GM19452 (cell line): Measurements from ENCODE around the gene LMAN1L.

Experiments
- ATAC-seq: cut with Tn5 transposase; IDR thresholded peaks from one replicate; pipeline ENCODE4 v1.9.1; 2021; ENCODE audit not compliant: unreplicated experiment

Gene LMAN1L

DNA sequence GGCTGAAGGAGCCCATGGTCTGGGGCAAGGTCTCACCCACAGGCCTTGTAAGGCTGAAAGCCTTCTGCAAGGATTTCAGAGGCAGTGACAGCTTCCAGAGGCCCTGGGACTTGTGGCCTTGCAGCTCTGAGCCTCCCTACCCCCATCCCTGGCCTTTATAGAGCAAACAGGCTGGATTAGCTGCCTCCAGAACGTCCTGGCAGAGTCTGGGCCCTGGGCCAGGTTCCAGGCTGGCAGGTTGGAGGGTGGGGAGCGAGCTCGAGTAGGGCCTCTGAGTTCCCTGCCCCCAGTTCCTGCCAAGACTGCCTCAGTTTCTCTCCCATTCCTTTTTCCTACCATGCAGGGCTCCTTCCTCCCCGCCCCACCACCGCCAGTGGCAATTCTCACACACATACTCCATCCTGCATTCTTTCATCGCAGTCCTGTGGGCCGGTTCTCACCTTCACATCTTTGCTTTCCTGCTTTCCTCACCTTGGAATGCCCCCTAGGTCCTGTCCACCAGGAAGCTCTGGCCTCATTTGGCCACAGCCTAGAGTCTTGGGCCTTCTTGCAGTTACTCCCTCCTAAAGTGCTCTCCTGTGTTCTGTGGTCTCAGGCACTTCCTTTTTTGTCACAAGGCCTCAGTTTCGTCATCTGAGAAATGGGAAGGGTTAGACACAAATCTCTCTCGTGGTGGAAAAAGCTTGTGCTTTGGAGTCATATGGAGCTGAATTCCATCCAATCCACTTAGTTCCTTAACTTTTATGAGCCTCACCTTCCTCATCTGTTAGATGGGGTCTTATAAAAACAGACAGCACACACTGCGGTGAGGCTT is 2.7 kb downstream of the LMAN1L start:
- ATAC-seq = no peak

DNA sequence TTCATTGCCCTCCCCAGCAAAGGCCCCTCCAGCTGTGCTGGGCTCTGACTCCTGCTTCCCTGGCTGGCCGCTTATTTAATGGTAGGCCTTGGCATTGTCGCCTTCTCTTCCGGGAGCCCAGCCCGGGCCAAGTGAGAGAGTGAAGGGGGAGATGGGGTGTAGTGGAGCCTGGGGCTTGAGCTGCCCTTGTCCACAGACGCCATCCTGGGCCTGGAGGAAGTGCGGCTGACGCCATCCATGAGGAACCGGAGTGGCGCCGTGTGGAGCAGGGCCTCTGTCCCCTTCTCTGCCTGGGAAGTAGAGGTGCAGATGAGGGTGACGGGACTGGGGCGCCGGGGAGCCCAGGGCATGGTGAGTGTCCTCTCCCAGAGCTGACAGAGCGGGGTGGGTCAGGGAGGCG is 3.3 kb downstream of the LMAN1L start:
- no peak for ATAC-seq

GRCh38 chr15:74816624-74817369 is 4.2 kb downstream of the LMAN1L start:
- ATAC-seq = no peak

GRCh38 chr15:74817370-74817737 is 4.7 kb downstream of the LMAN1L start:
- no peak for ATAC-seq

DNA sequence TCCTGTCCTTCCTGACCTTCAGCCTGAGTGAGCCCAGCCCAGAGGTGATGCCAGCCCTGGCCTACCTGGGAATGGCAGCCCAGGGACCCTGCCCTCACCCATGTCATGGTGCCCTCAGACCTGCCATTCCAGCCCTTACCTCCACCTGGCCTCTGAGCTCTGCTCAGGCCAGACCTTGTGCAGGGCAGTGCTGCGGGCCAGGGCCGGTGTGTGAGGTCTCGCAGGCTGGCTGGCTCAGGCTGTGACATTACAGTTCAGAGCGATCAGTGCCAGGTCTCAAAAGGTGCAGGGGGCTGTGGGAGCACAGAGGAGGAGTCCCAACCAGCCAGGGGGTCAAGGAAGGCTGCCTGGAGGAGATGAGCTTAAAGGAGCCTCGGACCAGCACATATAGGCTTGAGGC is 7.4 kb downstream of the LMAN1L start:
- ATAC-seq = no peak

DNA sequence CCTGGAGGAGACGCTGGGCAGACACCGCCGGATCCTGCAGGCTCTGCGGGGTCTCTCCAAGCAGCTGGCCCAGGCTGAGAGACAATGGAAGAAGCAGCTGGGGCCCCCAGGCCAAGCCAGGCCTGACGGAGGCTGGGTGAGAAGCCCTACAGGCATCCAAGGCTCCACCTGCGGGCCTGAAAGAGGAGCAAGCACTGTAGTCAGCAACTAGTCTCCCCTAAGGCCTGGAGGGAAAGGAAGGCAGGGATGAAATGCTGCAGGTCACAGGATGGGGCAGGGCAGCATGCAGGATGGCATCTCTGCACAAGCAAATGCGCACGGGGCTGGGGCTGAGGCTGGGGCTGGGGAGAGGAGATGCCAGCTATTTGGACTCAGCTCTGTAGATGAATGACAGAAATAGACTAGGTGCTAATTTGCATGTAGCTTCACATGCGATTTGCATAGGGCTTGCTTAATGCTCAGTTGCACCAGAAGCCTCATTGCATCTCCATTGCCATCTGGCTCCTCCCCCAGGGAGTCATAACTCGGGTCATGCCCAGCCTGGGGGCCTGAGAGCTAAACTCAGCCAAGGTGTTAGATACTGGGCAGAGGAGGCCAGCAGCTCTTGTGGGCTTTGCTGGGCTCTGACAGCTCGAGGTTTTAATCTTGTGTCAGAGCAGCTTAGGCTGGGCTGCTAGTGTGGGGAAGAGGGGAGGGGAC is 8.6 kb downstream of the LMAN1L start:
- ATAC-seq = peak; percentile 70

DNA sequence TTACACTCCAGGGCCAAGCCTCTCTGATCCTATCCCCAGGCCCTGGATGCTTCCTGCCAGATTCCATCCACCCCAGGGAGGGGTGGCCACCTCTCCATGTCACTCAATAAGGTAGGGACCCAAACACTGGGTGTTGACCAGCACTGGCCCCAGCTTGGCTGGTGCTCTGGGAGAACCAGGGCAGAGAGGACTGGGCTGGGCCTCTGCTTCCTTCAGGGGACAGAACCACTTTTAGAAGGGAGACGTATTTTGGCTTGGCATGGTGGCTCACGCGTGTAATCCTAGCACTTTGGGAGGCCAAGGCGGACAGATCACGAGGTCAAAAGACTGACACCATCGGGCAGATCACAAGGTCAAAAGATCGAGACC is 9.1 kb downstream of the LMAN1L start:
- no peak for ATAC-seq

DNA sequence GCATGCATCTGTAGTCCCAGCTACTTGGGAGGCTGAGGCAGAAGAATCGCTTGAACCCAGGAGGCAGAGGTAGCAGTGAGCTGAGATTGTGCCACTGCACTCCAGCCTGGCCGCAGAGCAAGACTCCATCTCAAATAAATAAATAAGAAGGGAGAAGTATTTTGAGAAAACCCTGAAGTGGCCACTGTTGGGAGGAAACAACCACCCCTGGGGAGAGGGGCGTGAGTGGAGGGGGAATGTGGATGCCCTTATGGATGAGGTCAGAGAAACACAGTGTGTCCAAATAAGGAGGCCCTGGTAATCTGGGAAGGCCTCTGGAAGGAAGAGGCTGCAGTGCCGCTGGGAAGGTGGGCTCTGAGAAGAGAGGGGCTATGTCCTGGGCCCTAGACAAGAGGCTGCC is 9.6 kb downstream of the LMAN1L start:
- no peak for ATAC-seq

- no peak for ATAC-seq
Measured at GRCh38 chr15:74823324-74823723, 10.7 kb downstream of the LMAN1L start.

GRCh38 chr15:74824976-74825375 is 12.3 kb downstream of the LMAN1L start:
- no peak for ATAC-seq

- ATAC-seq = no peak
Measured at GRCh38 chr15:74825866-74826265, 13.2 kb downstream of the LMAN1L start.

DNA sequence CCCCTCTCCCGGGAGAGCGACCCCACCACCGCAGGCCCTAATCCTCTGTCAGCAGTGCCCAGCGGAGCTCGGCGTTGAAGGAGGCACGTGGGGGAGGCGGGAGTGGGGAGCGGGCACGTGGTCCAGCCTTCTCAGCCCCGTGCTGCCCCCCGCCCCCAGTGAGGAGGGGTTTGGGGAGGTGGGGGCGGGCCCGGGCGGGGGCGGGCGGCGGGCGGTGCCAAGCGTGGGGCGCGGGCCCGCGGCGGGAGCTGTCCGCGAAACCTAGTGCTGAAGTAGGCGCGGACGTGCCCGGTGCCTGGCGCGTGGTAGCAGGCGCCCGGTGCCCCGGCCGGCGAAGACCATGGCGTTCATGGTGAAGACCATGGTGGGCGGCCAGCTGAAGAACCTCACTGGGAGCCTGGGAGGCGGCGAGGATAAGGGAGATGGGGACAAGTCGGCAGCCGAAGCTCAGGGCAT is 13.8 kb downstream of the LMAN1L start, which contains the start of gene CPLX3:
CPLX3 (plus strand) TSS at position 264 of the 456 bp plus-strand sequence; CDS start at position 341, 77 bp downstream.
- no peak for ATAC-seq

DNA sequence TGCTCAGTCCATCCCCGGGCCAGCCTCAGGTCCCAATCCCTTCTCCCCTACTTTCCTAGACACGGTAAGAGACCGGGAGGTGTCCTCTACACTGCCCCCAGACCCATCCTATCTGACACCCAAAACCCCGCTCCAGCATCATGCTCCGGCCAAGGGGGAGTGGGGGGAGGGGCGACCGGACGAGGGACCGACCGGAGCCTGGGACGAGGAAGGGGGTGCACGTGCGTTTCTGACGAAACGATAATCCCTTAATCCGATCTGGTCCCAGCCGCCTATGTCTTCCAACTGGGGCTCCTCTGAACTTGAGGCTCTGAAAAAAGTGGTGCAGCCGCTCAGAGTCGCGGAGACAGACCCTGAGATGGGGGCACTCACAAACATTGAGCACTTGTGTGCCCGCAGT is 14.3 kb downstream of the LMAN1L start:
- ATAC-seq = no peak

DNA sequence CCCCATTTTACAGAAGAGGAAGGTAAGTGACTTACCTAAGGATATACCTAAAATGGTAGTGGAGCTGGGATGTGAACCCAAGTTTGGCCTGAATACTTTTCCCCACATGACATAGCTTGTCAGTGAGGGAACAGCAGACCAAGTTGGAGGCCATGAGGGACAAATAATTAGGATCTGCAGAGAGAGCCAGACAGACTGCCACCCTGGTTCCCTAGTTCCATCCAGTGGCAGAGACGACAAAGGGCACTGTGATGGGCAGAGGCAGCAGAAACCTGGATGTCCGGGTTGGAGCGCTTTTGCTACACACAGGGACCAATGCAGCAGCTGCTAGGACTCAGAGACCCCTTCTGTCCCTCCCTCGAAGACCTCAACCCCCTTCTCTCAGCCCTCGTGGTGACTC is 15.0 kb downstream of the LMAN1L start:
- ATAC-seq = no peak

DNA sequence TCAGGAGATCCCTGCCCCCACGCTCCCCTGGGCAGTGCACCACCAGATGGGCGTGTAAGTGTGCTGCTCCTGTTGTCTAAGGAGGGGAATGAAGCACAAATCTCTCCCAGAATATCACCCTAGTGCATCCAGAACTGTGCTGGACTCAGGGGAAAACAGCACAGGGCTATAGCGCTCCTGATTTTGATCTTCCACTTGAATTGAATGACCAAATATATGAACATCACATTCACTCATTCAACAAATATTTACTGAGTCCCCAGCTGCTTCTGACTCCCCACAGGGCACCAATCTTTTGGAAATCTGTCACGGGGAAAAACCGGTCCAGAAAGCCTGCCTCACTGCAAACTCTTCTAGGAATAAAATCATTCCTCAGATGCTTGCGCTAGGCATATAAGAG is 16.2 kb downstream of the LMAN1L start:
- ATAC-seq = no peak

- ATAC-seq = no peak
Measured at GRCh38 chr15:74829486-74829885, 16.9 kb downstream of the LMAN1L start.

DNA sequence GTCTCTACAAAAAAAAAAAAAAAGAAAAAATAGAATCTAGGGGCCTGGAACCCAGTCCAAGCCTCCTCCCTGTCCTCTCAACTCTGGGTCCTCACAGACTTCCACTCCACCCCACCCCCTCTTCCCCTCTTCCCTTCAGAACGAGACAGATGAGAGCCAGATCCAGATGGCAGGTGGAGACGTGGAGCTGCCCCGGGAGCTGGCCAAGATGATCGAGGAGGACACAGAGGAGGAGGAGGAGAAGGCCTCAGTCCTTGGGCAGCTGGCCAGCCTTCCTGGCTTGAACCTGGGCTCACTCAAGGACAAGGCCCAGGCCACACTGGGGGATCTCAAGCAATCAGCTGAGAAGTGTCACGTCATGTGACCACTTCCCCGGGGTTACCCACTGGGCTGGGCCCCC is 17.4 kb downstream of the LMAN1L start:
- ATAC-seq = no peak

GRCh38 chr15:74830868-74831267 is 18.2 kb downstream of the LMAN1L start:
- no peak for ATAC-seq

DNA sequence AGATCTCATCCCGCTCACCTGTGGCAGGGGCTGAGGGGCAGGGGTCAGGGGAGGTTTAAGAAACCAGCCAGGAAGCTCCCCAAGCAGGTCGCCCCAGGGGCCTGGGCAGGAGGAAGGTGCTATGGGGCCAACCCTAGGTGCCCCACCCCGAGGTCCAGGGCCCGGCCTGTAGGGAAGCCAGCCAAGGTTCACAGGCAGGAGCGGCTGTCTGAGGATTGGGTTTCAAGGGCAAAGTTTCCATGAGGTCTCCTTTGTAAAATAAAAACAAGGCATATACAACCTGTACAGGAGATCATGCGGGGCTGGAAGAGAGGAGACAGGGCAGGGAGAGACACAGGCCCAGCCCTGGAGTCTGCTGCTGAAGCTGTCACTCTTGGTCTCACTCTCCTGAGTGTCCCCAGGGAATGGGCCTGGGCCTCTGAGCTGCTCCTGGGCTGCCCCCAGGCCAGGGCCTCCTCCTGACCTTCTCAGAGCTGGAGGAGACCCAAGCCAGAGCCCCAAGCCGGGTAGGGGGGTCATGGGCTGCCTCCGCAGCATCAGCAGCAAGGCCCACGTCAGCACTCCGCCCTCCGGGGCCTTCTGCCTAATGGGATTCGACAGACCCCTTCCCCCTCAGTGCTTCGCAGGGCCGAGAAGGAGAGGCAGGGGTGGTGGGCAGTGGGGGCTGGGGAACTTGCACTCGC is 19.3 kb downstream of the LMAN1L start:
- ATAC-seq = no peak

DNA sequence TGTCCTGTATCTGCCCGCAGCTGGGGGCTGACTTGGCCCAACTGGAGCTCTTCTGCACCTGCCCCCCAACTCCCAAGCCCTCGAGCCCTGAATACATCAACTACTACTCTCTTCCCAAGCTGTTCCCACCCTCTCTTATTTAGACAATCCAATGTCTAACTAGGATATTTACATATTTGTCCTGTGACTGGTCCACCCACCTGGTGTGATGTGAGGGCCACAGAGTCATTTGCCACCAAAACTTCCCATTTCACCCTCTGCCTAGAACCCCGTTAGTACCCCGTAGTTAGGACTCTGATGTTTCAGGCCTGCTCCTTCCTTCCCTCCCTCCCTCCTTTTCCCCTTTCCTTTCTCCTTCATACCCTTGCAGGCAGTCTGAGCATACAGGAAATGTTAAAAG is 20.2 kb downstream of the LMAN1L start:
- ATAC-seq = no peak
